HCT116 (cell line): ENCODE data around the gene ARFGAP3. TPM values are rescaled to one million over a fixed set of nuclear protein-coding genes. Genes with fewer than 3 reads are reported as not detected.

ENCODE experiments used
- ATAC-seq: fragments of 200-7000 bp; cut with Tn5 transposase; 2 replicates; pipeline ENCODE4 v1.9.1; 2020; ENCODE audit warnings: mild to moderate bottlenecking, moderate library complexity
- BruUV-seq: library from RNA; stranded (reverse); fragments of 400-500 nt; replicated peaks from 2 replicates; lab custom pipeline; 2021; lab: Mats Ljungman, UMichigan
- CTCF ChIA-PET: fragments of 300-600 bp; sonication (Branson Sonifier 250); formaldehyde crosslinking; loops from one replicate; lab custom pipeline; 2021; ENCODE audit warnings: antibody characterized with exemption; lab: Charles Lee
- POLR2A ChIA-PET: fragments of 300-600, 350-600 bp; sonication (Branson Sonifier 250); formaldehyde crosslinking; loops from one replicate; lab custom pipeline; 2021; ENCODE audit warnings: antibody characterized with exemption; lab: Charles Lee
- RAD21 ChIA-PET, 2 experiments: fragments of 300-600 bp; sonication (Branson Sonifier 250); formaldehyde crosslinking; loops; one replicate each; lab custom pipeline; 2023; ENCODE audit warnings: low total read pairs in 2 of 2; ENCODE audit not compliant: uncharacterized antibody in 2 of 2, unreplicated experiment in 2 of 2, low non-redundant PET in 1 of 2; lab: Charles Lee
- DNase-seq: peaks from one replicate; pipeline ENCODE4 v3.0.0-alpha.2; 2010; ENCODE audit warnings: low read depth, low spot score
- H2AFZ ChIP-seq: fragments of 200-600 bp; shearing (Covaris generic), sonication (generic); 2 replicates; pipeline ENCODE4 v1.6.1; 2017; ENCODE audit warnings: low read depth, mixed run types, mixed read lengths, antibody characterized with exemption, low read length; ENCODE audit not compliant: poor library complexity, severe bottlenecking
- H3K27ac ChIP-seq: 2 replicates; pipeline ENCODE4 v1.5.1; 2012; ENCODE audit warnings: low read depth, low read length
- H3K27me3 ChIP-seq: fragments of 200-600 bp; sonication (generic); 2 replicates; pipeline ENCODE4 v1.6.1; 2016; ENCODE audit warnings: mixed run types, low read length, mixed read lengths; ENCODE audit not compliant: insufficient read depth
- H3K36me3 ChIP-seq, 2 experiments: fragments of 200-500 bp in 1 of 2; fragments of 200-600 bp in 1 of 2; sonication (Bioruptor generic) in 1 of 2; sonication (generic) in 1 of 2; 2 replicates each; pipeline versions ENCODE4 v1.5.1 to v1.6.1; 2014 to 2016; ENCODE audit warnings: low read length in 2 of 2, inconsistent platforms in 1 of 2, mixed read lengths in 1 of 2, mixed run types in 1 of 2; ENCODE audit not compliant: insufficient read depth in 2 of 2, control insufficient read depth in 1 of 2
- H3K4me1 ChIP-seq, 2 experiments: fragments of 200-600 bp in 1 of 2; sonication (generic) in 1 of 2; 2 replicates each; pipeline versions ENCODE4 v1.5.1 to v1.6.1; 2012 to 2017; ENCODE audit warnings: low read length in 2 of 2, inconsistent platforms in 1 of 2, mild to moderate bottlenecking in 1 of 2, mixed read lengths in 1 of 2, mixed run types in 1 of 2, moderate library complexity in 1 of 2; ENCODE audit not compliant: insufficient read depth in 2 of 2, control insufficient read depth in 1 of 2
- H3K4me2 ChIP-seq: fragments of 200-600 bp; sonication (generic); 2 replicates; pipeline ENCODE4 v1.6.1; 2017; ENCODE audit warnings: mixed run types, low read length, mixed read lengths
- H3K4me3 ChIP-seq, 2 experiments: fragments of 200-600 bp in 1 of 2; sonication (generic) in 1 of 2; replicated peaks in 1 of 2; 2 replicates each; pipeline ENCODE4 v1.5.1; 2011 to 2016; ENCODE audit warnings: low read length in 2 of 2, control low read depth in 1 of 2, low read depth in 1 of 2, mild to moderate bottlenecking in 1 of 2, mixed read lengths in 1 of 2, mixed run types in 1 of 2
- H3K79me2 ChIP-seq: fragments of 200-600 bp; sonication (generic); 2 replicates; pipeline ENCODE4 v1.6.1; 2017; ENCODE audit warnings: mild to moderate bottlenecking, mixed run types, low read length, moderate library complexity, mixed read lengths; ENCODE audit not compliant: insufficient read depth
- H3K9ac ChIP-seq: fragments of 200-600 bp; sonication (generic); 2 replicates; pipeline ENCODE4 v1.6.1; 2016; ENCODE audit warnings: low read length, mixed read lengths
- H3K9me2 ChIP-seq: fragments of 200-600 bp; sonication (generic), shearing (Covaris generic); 2 replicates; pipeline ENCODE4 v1.6.1; 2017; ENCODE audit warnings: mixed run types, mild to moderate bottlenecking, moderate library complexity; ENCODE audit not compliant: insufficient read depth
- H3K9me3 ChIP-seq, 2 experiments: fragments of 200-500 bp in 1 of 2; fragments of 200-600 bp in 1 of 2; sonication (Bioruptor generic) in 1 of 2; sonication (generic) in 1 of 2; 2 replicates each; pipeline ENCODE4 v1.6.1; 2014 to 2017; ENCODE audit warnings: low read length in 2 of 2, mixed read lengths in 2 of 2, inconsistent platforms in 1 of 2, low read depth in 1 of 2, mild to moderate bottlenecking in 1 of 2, mixed run types in 1 of 2, moderate library complexity in 1 of 2; ENCODE audit not compliant: control insufficient read depth in 1 of 2, insufficient read depth in 1 of 2
- H4K20me1 ChIP-seq: fragments of 200-600 bp; sonication (generic), shearing (Covaris generic); 2 replicates; pipeline ENCODE4 v1.6.1; 2017; ENCODE audit warnings: mixed run types, mild to moderate bottlenecking, moderate library complexity; ENCODE audit not compliant: insufficient read depth
- CBX3 ChIP-seq: IDR thresholded peaks from 2 replicates; pipeline ENCODE4 v1.6.1; 2012; ENCODE audit warnings: low read depth
- CEBPB ChIP-seq: IDR thresholded peaks from 2 replicates; pipeline ENCODE4 v1.6.1; 2012; ENCODE audit warnings: low read depth
- EGR1 ChIP-seq: IDR thresholded peaks from 2 replicates; pipeline ENCODE4 v1.6.1; 2012; ENCODE audit warnings: low read depth
- EZH2phosphoT487 ChIP-seq: fragments of 200-600 bp; IDR thresholded peaks from 2 replicates; pipeline ENCODE4 v1.6.1; 2018; ENCODE audit warnings: antibody characterized with exemption, borderline replicate concordance
- MAX ChIP-seq: IDR thresholded peaks from 2 replicates; pipeline ENCODE4 v1.6.1; 2012
- POLR2A ChIP-seq: IDR thresholded peaks from 2 replicates; pipeline ENCODE4 v1.7.0; 2011; ENCODE audit warnings: borderline replicate concordance; ENCODE audit not compliant: insufficient read depth, insufficient read length; ENCODE audit errors: extremely low read depth
- RAD21 ChIP-seq: IDR thresholded peaks from 2 replicates; pipeline ENCODE4 v1.6.1; 2012; ENCODE audit warnings: low read depth, mild to moderate bottlenecking
- TCF7L2 ChIP-seq: IDR thresholded peaks from 2 replicates; pipeline ENCODE4 v1.7.0; 2011; ENCODE audit warnings: borderline replicate concordance, inconsistent platforms; ENCODE audit not compliant: insufficient read depth, insufficient read length; ENCODE audit errors: extremely low read depth
- ZFX ChIP-seq: fragments of 450-650 bp; IDR thresholded peaks from 2 replicates; pipeline ENCODE4 v1.6.1; 2017
- intact Hi-C: fragments of 100-400 bp; cut with micrococcal nuclease; formaldehyde crosslinking; loops from 2 replicates; pipeline ENCODE4 v1.10.0; 2022
- total RNA-seq: library from RNA; stranded (reverse); gene quantifications from one replicate; pipeline ENCODE4 v1.2.1, GENCODE V29; 2021; ENCODE audit not compliant: unreplicated experiment
- TF ChIP-seq, protein P1 (sequence below): IDR thresholded peaks from 2 replicates; pipeline ENCODE4 v1.6.1; 2012
- TF ChIP-seq, protein P2 (sequence below), 3 experiments: fragments of 200-600 bp in 1 of 3; sonication (generic) in 1 of 3; IDR thresholded peaks in 2 of 3; conservative IDR thresholded peaks in 1 of 3; 2 replicates each; pipeline ENCODE4 v1.5.1; 2012 to 2017; ENCODE audit warnings: low read depth in 2 of 3, low read length in 2 of 3, antibody characterized with exemption in 1 of 3, borderline replicate concordance in 1 of 3, control low read depth in 1 of 3, mild to moderate bottlenecking in 1 of 3, mixed read lengths in 1 of 3, mixed run types in 1 of 3, moderate library complexity in 1 of 3; ENCODE audit not compliant: insufficient read depth in 1 of 3
- TF ChIP-seq, protein P3 (sequence below): IDR thresholded peaks from 2 replicates; pipeline ENCODE4 v1.6.1; 2012; ENCODE audit warnings: low read depth

ARFGAP3 gene
- total RNA-seq, 1 experiment from 2014 or later, result 15.4 TPM

GRCh38 chr22:42820045-42820763 lies 36.9 kb downstream of the ARFGAP3 start:
- Histone ChIP-seq H3K79me2 (no peaks in the 10 kb centered on the region), H2AFZ (no peak overlapping the region), H3K9ac (no peak overlapping the region), H3K4me3 (no peak overlapping the region), H3K27ac (no peak overlapping the region), H3K36me3 (peaks cover 5 to 8% of the 10 kb centered on the region in 2 experiments; a peak in 1 of 4 replicates), H3K4me2 (no peak overlapping the region), H3K27me3 (no peaks in the 10 kb centered on the region), H3K4me1 (no peaks in the 10 kb centered on the region), H3K9me3 (no peaks in the 10 kb centered on the region; a peak in 1 of 4 replicates), H3K9me2 (no peaks in the 10 kb centered on the region), H4K20me1 (no peaks in the 10 kb centered on the region)
- BruUV-seq, result no TSS peak
- ChIA-PET POLR2A (no interaction called here), CTCF (no interaction called here), RAD21 (no interaction called here)
- DNase-seq (no peak), ATAC-seq (no peak)
- intact Hi-C loops, result no loop called here
- TF ChIP-seq ZFX (no peak), CEBPB (no peak), EGR1 (no peak), MAX (no peak), RAD21 (peak; percentile 5; the same call in 1 of the 2 replicates), EZH2phosphoT487 (no peak), TCF7L2 (no peak), CBX3 (no peak), POLR2A (no peak)
- TF ChIP-seq, protein P1, sequence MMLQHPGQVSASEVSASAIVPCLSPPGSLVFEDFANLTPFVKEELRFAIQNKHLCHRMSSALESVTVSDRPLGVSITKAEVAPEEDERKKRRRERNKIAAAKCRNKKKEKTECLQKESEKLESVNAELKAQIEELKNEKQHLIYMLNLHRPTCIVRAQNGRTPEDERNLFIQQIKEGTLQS, result no peak
- TF ChIP-seq, protein P2, sequence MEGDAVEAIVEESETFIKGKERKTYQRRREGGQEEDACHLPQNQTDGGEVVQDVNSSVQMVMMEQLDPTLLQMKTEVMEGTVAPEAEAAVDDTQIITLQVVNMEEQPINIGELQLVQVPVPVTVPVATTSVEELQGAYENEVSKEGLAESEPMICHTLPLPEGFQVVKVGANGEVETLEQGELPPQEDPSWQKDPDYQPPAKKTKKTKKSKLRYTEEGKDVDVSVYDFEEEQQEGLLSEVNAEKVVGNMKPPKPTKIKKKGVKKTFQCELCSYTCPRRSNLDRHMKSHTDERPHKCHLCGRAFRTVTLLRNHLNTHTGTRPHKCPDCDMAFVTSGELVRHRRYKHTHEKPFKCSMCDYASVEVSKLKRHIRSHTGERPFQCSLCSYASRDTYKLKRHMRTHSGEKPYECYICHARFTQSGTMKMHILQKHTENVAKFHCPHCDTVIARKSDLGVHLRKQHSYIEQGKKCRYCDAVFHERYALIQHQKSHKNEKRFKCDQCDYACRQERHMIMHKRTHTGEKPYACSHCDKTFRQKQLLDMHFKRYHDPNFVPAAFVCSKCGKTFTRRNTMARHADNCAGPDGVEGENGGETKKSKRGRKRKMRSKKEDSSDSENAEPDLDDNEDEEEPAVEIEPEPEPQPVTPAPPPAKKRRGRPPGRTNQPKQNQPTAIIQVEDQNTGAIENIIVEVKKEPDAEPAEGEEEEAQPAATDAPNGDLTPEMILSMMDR (IDR thresholded peaks at IDR 0.05 in 2 of 3, conservative IDR thresholded peaks at IDR 0.05 in 1 of 3; ENCODE audit: borderline replicate concordance in 1 of 3, insufficient read depth in 1 of 3, low read depth in 2 of 3, low read length in 2 of 3), result 0 out of 6 replicates have a peak, but pooled peaks of 1 of the 3 experiments have one; percentile 10
- TF ChIP-seq, protein P3, sequence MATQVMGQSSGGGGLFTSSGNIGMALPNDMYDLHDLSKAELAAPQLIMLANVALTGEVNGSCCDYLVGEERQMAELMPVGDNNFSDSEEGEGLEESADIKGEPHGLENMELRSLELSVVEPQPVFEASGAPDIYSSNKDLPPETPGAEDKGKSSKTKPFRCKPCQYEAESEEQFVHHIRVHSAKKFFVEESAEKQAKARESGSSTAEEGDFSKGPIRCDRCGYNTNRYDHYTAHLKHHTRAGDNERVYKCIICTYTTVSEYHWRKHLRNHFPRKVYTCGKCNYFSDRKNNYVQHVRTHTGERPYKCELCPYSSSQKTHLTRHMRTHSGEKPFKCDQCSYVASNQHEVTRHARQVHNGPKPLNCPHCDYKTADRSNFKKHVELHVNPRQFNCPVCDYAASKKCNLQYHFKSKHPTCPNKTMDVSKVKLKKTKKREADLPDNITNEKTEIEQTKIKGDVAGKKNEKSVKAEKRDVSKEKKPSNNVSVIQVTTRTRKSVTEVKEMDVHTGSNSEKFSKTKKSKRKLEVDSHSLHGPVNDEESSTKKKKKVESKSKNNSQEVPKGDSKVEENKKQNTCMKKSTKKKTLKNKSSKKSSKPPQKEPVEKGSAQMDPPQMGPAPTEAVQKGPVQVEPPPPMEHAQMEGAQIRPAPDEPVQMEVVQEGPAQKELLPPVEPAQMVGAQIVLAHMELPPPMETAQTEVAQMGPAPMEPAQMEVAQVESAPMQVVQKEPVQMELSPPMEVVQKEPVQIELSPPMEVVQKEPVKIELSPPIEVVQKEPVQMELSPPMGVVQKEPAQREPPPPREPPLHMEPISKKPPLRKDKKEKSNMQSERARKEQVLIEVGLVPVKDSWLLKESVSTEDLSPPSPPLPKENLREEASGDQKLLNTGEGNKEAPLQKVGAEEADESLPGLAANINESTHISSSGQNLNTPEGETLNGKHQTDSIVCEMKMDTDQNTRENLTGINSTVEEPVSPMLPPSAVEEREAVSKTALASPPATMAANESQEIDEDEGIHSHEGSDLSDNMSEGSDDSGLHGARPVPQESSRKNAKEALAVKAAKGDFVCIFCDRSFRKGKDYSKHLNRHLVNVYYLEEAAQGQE, result no peak
